ENCODE results near the gene TMEM94. TPM values are rescaled to one million over a fixed set of nuclear protein-coding genes. Genes with fewer than 3 reads are reported as not detected.
A peak's percentile ranks its signal among the peaks of the same experiment; 100 is the strongest.

TMEM94 gene
- total RNA-seq, 4 donors from 2014 or later: 31.0 to 50.3 (median 42.8) TPM

DNA sequence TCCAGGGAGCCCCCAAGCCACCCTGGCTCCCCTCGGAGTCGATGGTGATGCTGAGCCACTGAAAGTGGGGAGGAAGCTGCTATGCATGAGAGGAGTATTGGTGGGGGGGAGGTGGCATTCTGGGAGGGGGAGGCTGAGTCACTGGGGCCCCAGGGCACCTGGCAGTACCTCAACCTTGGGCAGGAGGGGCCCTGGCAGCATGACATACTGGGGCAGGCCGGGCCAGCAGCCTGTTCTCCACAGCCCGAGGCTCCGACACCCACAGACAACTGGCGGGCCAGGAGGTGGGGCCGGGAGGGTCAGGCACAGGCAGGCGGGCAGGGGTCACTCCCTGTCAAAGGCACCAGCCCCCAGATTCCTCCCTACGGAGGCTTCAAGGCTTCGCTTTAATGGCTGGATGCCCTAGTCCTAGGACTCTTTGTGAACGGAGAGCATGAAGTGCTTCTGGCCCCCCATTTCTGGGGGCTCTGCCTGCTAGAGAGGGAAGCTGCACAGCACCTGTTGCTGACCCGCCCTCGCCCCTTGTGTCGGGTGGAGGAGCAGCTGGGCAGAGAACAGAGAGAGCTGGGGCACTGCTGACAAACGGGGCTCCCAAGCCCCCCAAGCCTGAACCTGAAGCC is 58.0 kb downstream of the TMEM94 start:
- H3K27me3 ChIP-seq: no peaks in the 10 kb centered on the region
- no peak for ATAC-seq
- H3K27ac ChIP-seq: peak overlapping the region; percentile 72 to 98 (median 90)
- peak; percentile 18 for TF ChIP-seq POLR2AphosphoS5 (IDR thresholded peaks at IDR 0.05)
- TF ChIP-seq EP300 (IDR thresholded peaks at IDR 0.05): no peak
- TF ChIP-seq CTCF (IDR thresholded peaks at IDR 0.05): no peak
- WGBS, 2 donors (ENCODE audit: low coverage in 1 of 2): 6% methylated on average over 2 of the region's 15 CpGs; no CpG with 5 or more reads in 1 of the 2 donors
- H3K4me1 ChIP-seq: peaks cover 0 to 80% (median 32%) of the 10 kb centered on the region in 3 donors
- peaks cover 0 to 20% of the 10 kb centered on the region in 2 donors for H3K36me3 ChIP-seq
- no peaks in the 10 kb centered on the region for H3K9me3 ChIP-seq
- peak overlapping the region; percentile 89 to 96 for H3K4me3 ChIP-seq

- WGBS, 2 donors (ENCODE audit: low coverage in 1 of 2): no CpG with 5 or more reads among the region's 50 CpGs
These were observed 58.6 kb downstream of the TMEM94 start for GRCh38 chr17:75514919-75515495.

DNA sequence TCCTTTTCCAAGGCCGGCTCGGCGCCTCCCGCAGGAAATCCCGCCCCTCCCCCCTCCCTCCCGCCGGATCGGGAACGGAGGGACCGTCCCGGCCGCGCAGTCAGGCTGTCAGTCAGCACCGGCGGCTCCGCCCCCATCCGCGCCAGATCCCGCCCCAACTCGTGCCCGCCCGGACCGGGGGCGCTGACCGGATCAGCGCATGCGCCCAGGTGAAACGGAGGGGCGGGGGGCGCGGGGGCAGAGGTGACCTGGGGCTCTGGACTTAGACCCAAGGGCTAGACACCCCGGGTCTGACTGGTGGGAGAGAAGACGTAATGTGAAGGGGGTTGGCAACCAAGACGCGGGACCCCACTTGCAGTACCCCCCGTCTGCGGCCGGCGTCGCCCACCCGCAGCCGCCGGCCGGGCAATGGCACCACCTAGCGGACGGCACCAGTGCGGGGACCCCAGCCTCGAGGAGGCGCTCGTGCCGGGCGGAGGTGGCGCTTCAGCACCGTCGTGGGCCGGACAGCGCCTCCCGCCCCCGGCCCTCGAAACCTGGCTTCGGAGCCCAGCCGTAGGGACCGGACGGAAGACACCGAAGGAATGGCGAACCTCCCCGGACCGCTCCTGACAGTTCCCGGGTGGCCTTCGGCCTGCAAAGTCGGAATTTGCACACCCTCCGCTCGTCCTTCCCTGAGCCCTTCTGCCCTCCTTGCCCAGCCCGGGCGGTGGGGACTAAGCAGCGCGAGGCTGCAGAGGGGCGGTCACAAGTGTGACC is 59.2 kb downstream of the TMEM94 start, which contains the start of gene CASKIN2:
Gene CASKIN2, minus strand, starts transcription at position 42 of the 759 bp plus-strand sequence. CDS start 1,733 bp downstream, outside the sequence.
- peak; percentile 90 for ATAC-seq

More at GRCh38 chr17:75514919-75515495, 58.6 kb downstream of the TMEM94 start:
- no peak for TF ChIP-seq CTCF (IDR thresholded peaks at IDR 0.05)
- TF ChIP-seq POLR2A (IDR thresholded peaks at IDR 0.05): peak in 1 of 2 donors; percentile 22
- peaks cover 0 to 21% of the 10 kb centered on the region in 2 donors for H3K36me3 ChIP-seq
- H3K4me3 ChIP-seq: peak overlapping the region; percentile 89 to 96
- no peaks in the 10 kb centered on the region for H3K27me3 ChIP-seq
- no peak for ATAC-seq
- peak overlapping the region; percentile 72 to 98 (median 90) for H3K27ac ChIP-seq
- peaks cover 0 to 74% (median 32%) of the 10 kb centered on the region in 3 donors for H3K4me1 ChIP-seq
- H3K9me3 ChIP-seq: no peaks in the 10 kb centered on the region

GRCh38 chr17:75516255-75516618 is 59.8 kb downstream of the TMEM94 start, which contains the start of gene TSEN54:
Gene TSEN54 (plus strand): TSS chr17:75516528. CDS start chr17:75516561, 33 bp downstream.
- Histone ChIP-seq H3K9me3 (no peaks in the 10 kb centered on the region), H3K4me3 (peak within 1 kb of the TSS; percentile 89 to 96), H3K27me3 (no peaks in the 10 kb centered on the region), H3K27ac (peak within 1 kb of the TSS; percentile 72 to 98 (median 90)), H3K36me3 (peaks cover 0 to 27% of the 10 kb centered on the region in 2 donors), H3K4me1 (peaks cover 0 to 61% (median 32%) of the 10 kb centered on the region in 3 donors)
- TF ChIP-seq POLR2A (IDR thresholded peaks at IDR 0.05) (peak in 1 of 2 donors; percentile 47), CTCF (IDR thresholded peaks at IDR 0.05) (no peak), EP300 (IDR thresholded peaks at IDR 0.05) (no peak)
- ATAC-seq: peak; percentile 90
- no CpG with 5 or more reads among the region's 45 CpGs for WGBS, 2 donors (ENCODE audit: low coverage in 1 of 2)

More for the DNA sequence above, 59.2 kb downstream of the TMEM94 start, which contains the start of gene CASKIN2:
- Histone ChIP-seq H3K27me3 (no peaks in the 10 kb centered on the region), H3K4me1 (peaks cover 0 to 67% (median 32%) of the 10 kb centered on the region in 3 donors), H3K4me3 (peak within 1 kb of the TSS; percentile 89 to 96), H3K36me3 (peaks cover 0 to 22% of the 10 kb centered on the region in 2 donors), H3K27ac (peak within 1 kb of the TSS; percentile 72 to 98 (median 90)), H3K9me3 (no peaks in the 10 kb centered on the region)
- WGBS, 2 donors (ENCODE audit: low coverage in 1 of 2): no CpG with 5 or more reads among the region's 78 CpGs
- peak; percentile 33 for TF ChIP-seq POLR2AphosphoS5 (IDR thresholded peaks at IDR 0.05)
- TF ChIP-seq CTCF (IDR thresholded peaks at IDR 0.05): peak in 3 of 4 experiments; percentile 98 to 99 (median 99)
- no peak for TF ChIP-seq POLR2A (IDR thresholded peaks at IDR 0.05)

Data from gastroesophageal sphincter (tissue), 4 donors.